SK-N-SH treated with all-trans-retinoic acid at 6 μM for 48 hours (cell line): ENCODE data around the gene SEMA7A.

Experiments used
- ATAC-seq: fragments of 200-7000 bp; cut with Tn5 transposase; 3 replicates; pipeline ENCODE4 v1.9.1; 2020; ENCODE audit warnings: mild to moderate bottlenecking, moderate library complexity
- ARNTL ChIP-seq: fragments of 450-650 bp; formaldehyde crosslinking; IDR thresholded peaks from 2 replicates; pipeline ENCODE4 v1.5.0; 2020; ENCODE audit warnings: low read depth, mild to moderate bottlenecking, moderate library complexity, borderline replicate concordance
- BACH2 ChIP-seq: fragments of 250-450 bp; sonication (Bioruptor Pico); IDR thresholded peaks from 2 replicates; pipeline ENCODE4 v1.9.0; 2021; ENCODE audit warnings: mild to moderate bottlenecking, borderline replicate concordance
- CREB5 ChIP-seq: fragments of 250-450 bp; sonication (Bioruptor Pico); IDR thresholded peaks from 2 replicates; pipeline ENCODE4 v1.5.1; 2020; ENCODE audit warnings: low read depth, mild to moderate bottlenecking, moderate library complexity
- CSDC2 ChIP-seq: fragments of 250-450 bp; sonication (Bioruptor Pico); IDR thresholded peaks from 2 replicates; pipeline ENCODE4 v1.5.0; 2020; ENCODE audit warnings: mild to moderate bottlenecking, moderate library complexity
- CSRNP3 ChIP-seq: fragments of 250-450 bp; sonication (Bioruptor Pico); IDR thresholded peaks from 2 replicates; pipeline ENCODE4 v1.5.1; 2021; ENCODE audit warnings: mild to moderate bottlenecking, moderate library complexity
- GLIS3 ChIP-seq: fragments of 250-450 bp; sonication (Bioruptor Pico); IDR thresholded peaks from 2 replicates; pipeline ENCODE4 v1.5.0; 2020; ENCODE audit warnings: mild to moderate bottlenecking, moderate library complexity
- ISL1 ChIP-seq: fragments of 250-450 bp; sonication (Bioruptor Pico); IDR thresholded peaks from 2 replicates; pipeline ENCODE4 v2.1.2; 2022; ENCODE audit warnings: mild to moderate bottlenecking, moderate library complexity
- OSR1 ChIP-seq: fragments of 250-450 bp; sonication (Bioruptor Pico); IDR thresholded peaks from 2 replicates; pipeline ENCODE4 v1.8.0; 2022; ENCODE audit warnings: moderate library complexity, mild to moderate bottlenecking, inconsistent platforms
- PPARA ChIP-seq: fragments of 250-450 bp; sonication (Bioruptor Pico); IDR thresholded peaks from 2 replicates; pipeline ENCODE4 v1.5.0; 2020; ENCODE audit warnings: mild to moderate bottlenecking, borderline replicate concordance
- RARB ChIP-seq: fragments of 250-450 bp; sonication (Bioruptor Pico); IDR thresholded peaks from 2 replicates; pipeline ENCODE4 v1.8.0; 2021; ENCODE audit warnings: mild to moderate bottlenecking, moderate library complexity
- SNAI2 ChIP-seq: fragments of 250-450 bp; sonication (Bioruptor Pico); IDR thresholded peaks from 2 replicates; pipeline ENCODE4 v1.5.0; 2020; ENCODE audit warnings: mild to moderate bottlenecking, moderate library complexity
- TOX ChIP-seq: fragments of 250-450 bp; sonication (Bioruptor Pico); IDR thresholded peaks from 2 replicates; pipeline ENCODE4 v1.8.0; 2021; ENCODE audit warnings: mild to moderate bottlenecking, moderate library complexity, borderline replicate concordance
- TSHZ2 ChIP-seq: fragments of 250-450 bp; sonication (Bioruptor Pico); IDR thresholded peaks from 2 replicates; pipeline ENCODE4 v1.5.0; 2020; ENCODE audit warnings: mild to moderate bottlenecking, moderate library complexity
- ZC3H10 ChIP-seq: fragments of 250-450 bp; sonication (Bioruptor Pico); IDR thresholded peaks from 2 replicates; pipeline ENCODE4 v1.5.1; 2021; ENCODE audit warnings: mild to moderate bottlenecking, moderate library complexity
- ZFP3 ChIP-seq: fragments of 250-450 bp; sonication (Bioruptor Pico); IDR thresholded peaks from 2 replicates; pipeline ENCODE4 v1.5.0; 2020; ENCODE audit warnings: mild to moderate bottlenecking, moderate library complexity
- ZFP30 ChIP-seq: fragments of 450-650 bp; formaldehyde crosslinking; IDR thresholded peaks from 2 replicates; pipeline ENCODE4 v1.5.0; 2022; ENCODE audit warnings: mild to moderate bottlenecking, moderate library complexity
- ZNF565 ChIP-seq: fragments of 450-650 bp; formaldehyde crosslinking; conservative IDR thresholded peaks from 2 replicates; pipeline ENCODE4 v1.5.0; 2020; ENCODE audit warnings: low read depth, mild to moderate bottlenecking, moderate library complexity
- ZNF70 ChIP-seq: fragments of 450-650 bp; formaldehyde crosslinking; IDR thresholded peaks from 2 replicates; pipeline ENCODE4 v1.5.0; 2020; ENCODE audit warnings: mild to moderate bottlenecking, moderate library complexity
- ZNF8 ChIP-seq: fragments of 450-650 bp; formaldehyde crosslinking; IDR thresholded peaks from 2 replicates; pipeline ENCODE4 v1.5.0; 2020; ENCODE audit warnings: mild to moderate bottlenecking, moderate library complexity
- TF ChIP-seq, protein P1 (sequence below): fragments of 250-450 bp; sonication (Bioruptor Pico); IDR thresholded peaks from 2 replicates; pipeline ENCODE4 v1.8.0; 2020; ENCODE audit warnings: mild to moderate bottlenecking, moderate library complexity, borderline replicate concordance

SEMA7A gene

DNA sequence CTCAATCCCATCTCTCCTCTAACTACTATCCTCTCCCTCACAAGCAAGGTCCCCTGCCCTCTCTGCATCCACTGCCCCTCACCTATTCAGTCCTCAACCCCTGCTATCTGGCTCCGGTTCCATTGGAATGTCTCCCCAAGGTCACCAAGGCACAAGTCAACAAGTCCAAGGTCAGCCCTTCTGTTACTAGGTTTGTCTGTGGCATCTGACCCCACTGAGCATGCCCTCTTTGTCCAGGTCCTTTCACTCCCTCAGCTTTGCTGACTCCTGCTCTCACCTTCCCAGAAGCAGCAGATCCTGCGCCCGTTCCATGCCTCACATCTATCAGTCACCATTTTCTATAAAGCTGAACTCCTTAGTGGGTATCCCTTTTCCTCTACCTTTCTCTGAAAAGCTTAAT, 8.3 kb upstream of the SEMA7A start:
- no peak for ATAC-seq
- no peak for TF ChIP-seq ZNF8 (CRISPR knock-in tag)
- no peak for TF ChIP-seq ZFP3 (CRISPR knock-in tag)
- TF ChIP-seq ZNF565 (CRISPR knock-in tag) = no peak

- no peak for TF ChIP-seq PPARA (CRISPR knock-in tag)
- no peak for TF ChIP-seq RARB (CRISPR knock-in tag)
- TF ChIP-seq ZNF565 (CRISPR knock-in tag) = no peak
- TF ChIP-seq CSRNP3 (CRISPR knock-in tag) = no peak
- no peak for TF ChIP-seq ZNF8 (CRISPR knock-in tag)
- no peak for TF ChIP-seq ZC3H10 (CRISPR knock-in tag)
- no peak for TF ChIP-seq ISL1 (CRISPR knock-in tag)
- no peak for TF ChIP-seq GLIS3 (CRISPR knock-in tag)
- no peak for TF ChIP-seq CSDC2
- no peak for ATAC-seq
These were observed 7.6 kb upstream of the SEMA7A start for GRCh38 chr15:74441248-74441941.

DNA sequence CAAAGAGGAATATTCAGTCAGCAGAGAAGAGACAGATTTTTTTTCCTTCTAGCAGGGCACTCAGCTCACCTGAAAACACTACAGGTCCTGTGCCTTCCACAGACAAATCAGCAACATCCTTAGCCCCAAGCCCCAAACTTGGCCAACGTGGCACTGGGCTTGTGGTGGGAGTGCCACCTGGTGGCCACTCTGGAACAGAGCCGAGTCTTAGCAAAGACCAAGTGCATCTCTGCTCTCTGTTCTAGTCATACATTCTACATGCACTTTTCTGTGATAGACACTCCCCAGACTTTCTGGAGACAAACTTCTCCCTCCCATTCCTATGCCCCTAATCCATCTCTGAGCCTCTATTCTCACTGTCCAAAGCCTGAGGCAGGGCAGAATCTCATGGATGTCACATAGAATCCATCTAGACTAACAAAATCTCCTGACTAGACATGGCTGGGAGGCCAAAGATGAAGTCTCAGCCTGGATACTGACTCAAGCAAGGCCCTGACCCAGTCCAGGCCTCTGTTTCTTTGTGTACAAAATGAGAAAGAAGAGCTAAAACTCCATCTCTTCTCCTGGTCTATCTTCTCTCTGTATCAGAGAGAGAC, 5.1 kb upstream of the SEMA7A start:
- peak; percentile 91 for ATAC-seq
- no peak for TF ChIP-seq RARB (CRISPR knock-in tag)

DNA sequence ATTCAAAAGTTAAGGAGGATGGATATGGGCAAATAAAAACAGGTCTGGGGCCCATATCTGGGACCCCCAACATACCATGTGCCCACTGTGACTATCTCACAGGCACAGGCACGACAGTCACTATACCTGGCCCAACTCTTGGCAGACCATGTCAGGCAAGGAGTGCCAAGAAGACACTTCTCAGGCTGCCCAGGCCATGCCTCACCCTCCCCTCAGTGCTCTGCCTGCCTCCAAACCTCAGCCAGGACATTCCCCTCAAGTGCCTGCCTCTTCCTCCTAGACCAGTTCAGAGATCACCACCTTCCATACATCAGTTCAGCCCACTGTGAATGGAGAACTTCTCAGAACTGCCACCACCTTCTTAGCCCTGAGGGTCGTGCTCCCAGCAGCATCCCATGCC, 4.4 kb upstream of the SEMA7A start:
- TF ChIP-seq CREB5 (no peak), SNAI2 (CRISPR knock-in tag) (no peak), OSR1 (CRISPR knock-in tag) (no peak), ISL1 (CRISPR knock-in tag) (no peak), CSDC2 (no peak), ZNF8 (CRISPR knock-in tag) (no peak), BACH2 (CRISPR knock-in tag) (no peak), PPARA (CRISPR knock-in tag) (no peak), ZNF70 (CRISPR knock-in tag) (no peak), ZC3H10 (CRISPR knock-in tag) (no peak), TSHZ2 (CRISPR knock-in tag) (no peak), TOX (CRISPR knock-in tag) (no peak), ZFP30 (CRISPR knock-in tag) (no peak), GLIS3 (CRISPR knock-in tag) (no peak), ARNTL (CRISPR knock-in tag) (no peak), RARB (CRISPR knock-in tag) (no peak), CSRNP3 (CRISPR knock-in tag) (no peak), ZFP3 (CRISPR knock-in tag) (no peak)
- TF ChIP-seq, protein P1, sequence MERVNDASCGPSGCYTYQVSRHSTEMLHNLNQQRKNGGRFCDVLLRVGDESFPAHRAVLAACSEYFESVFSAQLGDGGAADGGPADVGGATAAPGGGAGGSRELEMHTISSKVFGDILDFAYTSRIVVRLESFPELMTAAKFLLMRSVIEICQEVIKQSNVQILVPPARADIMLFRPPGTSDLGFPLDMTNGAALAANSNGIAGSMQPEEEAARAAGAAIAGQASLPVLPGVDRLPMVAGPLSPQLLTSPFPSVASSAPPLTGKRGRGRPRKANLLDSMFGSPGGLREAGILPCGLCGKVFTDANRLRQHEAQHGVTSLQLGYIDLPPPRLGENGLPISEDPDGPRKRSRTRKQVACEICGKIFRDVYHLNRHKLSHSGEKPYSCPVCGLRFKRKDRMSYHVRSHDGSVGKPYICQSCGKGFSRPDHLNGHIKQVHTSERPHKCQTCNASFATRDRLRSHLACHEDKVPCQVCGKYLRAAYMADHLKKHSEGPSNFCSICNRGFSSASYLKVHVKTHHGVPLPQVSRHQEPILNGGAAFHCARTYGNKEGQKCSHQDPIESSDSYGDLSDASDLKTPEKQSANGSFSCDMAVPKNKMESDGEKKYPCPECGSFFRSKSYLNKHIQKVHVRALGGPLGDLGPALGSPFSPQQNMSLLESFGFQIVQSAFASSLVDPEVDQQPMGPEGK (CRISPR knock-in tag) = no peak
- ATAC-seq = no peak
